SK-N-SH (cell line): ENCODE data around the gene C10orf143.

Experiments used
- CTCF ChIP-seq: fragments of 200-600 bp; sonication (generic); IDR thresholded peaks from 2 replicates; pipeline ENCODE4 v1.6.1; 2017; ENCODE audit warnings: antibody characterized with exemption, mild to moderate bottlenecking, moderate library complexity
- FOXJ3 ChIP-seq: sonication (generic); formaldehyde crosslinking; IDR thresholded peaks from 2 replicates; pipeline ENCODE4 v1.5.1; 2020; ENCODE audit warnings: mild to moderate bottlenecking, missing genetic modification reagents
- GABPA ChIP-seq: IDR thresholded peaks from 2 replicates; pipeline ENCODE4 v1.4.0; 2012; ENCODE audit warnings: low read depth, mild to moderate bottlenecking
- MAX ChIP-seq: IDR thresholded peaks from 2 replicates; pipeline ENCODE4 v1.4.0; 2012; ENCODE audit warnings: low read depth
- MXI1 ChIP-seq: IDR thresholded peaks from 2 replicates; pipeline ENCODE4 v1.6.1; 2012; ENCODE audit warnings: mild to moderate bottlenecking, low read depth, low read length, improper control_type of control experiment
- NFIC ChIP-seq: IDR thresholded peaks from 2 replicates; pipeline ENCODE4 v1.4.0; 2012; ENCODE audit warnings: borderline replicate concordance
- PBX3 ChIP-seq: IDR thresholded peaks from 2 replicates; pipeline ENCODE4; 2012
- POLR2AphosphoS5 ChIP-seq: IDR thresholded peaks from 2 replicates; pipeline ENCODE4 v1.6.1; 2012; ENCODE audit warnings: low read depth, low read length
- RAD21 ChIP-seq: IDR thresholded peaks from 2 replicates; pipeline ENCODE4 v1.6.1; 2012; ENCODE audit warnings: mild to moderate bottlenecking, low read length
- RCOR1 ChIP-seq: fragments of 150-350 bp; IDR thresholded peaks from 2 replicates; pipeline ENCODE4 v1.6.1; 2017; ENCODE audit warnings: antibody characterized with exemption, low read length
- REST ChIP-seq: IDR thresholded peaks from 2 replicates; pipeline ENCODE4 v1.6.1; 2012; ENCODE audit warnings: mild to moderate bottlenecking, low read depth, low read length, moderate library complexity
- RFX5 ChIP-seq: IDR thresholded peaks from 2 replicates; pipeline ENCODE4 v1.6.1; 2012; ENCODE audit warnings: mild to moderate bottlenecking, improper control_type of control experiment, low read length
- TAF1 ChIP-seq: IDR thresholded peaks from 2 replicates; pipeline ENCODE4 v1.6.1; 2012; ENCODE audit warnings: low read depth, mild to moderate bottlenecking, low read length, moderate library complexity, borderline replicate concordance
- ZBTB33 ChIP-seq: IDR thresholded peaks from 2 replicates; pipeline ENCODE4 v1.4.0; 2012; ENCODE audit warnings: low read depth, borderline replicate concordance

GRCh38 chr10:130050721-130051120, 59.9 kb downstream of the C10orf143 start:
- TF ChIP-seq CTCF (no peak), POLR2AphosphoS5 (no peak), MXI1 (no peak), RCOR1 (no peak), ZBTB33 (no peak), TAF1 (no peak), PBX3 (no peak), RFX5 (no peak), RAD21 (no peak), GABPA (no peak), MAX (no peak), REST (no peak), FOXJ3 (CRISPR knock-in tag) (no peak), NFIC (no peak)
